ENCODE measurements around the gene ABCD3.
A peak's percentile ranks its signal among the peaks of the same experiment; 100 is the strongest.

Gene ABCD3

DNA sequence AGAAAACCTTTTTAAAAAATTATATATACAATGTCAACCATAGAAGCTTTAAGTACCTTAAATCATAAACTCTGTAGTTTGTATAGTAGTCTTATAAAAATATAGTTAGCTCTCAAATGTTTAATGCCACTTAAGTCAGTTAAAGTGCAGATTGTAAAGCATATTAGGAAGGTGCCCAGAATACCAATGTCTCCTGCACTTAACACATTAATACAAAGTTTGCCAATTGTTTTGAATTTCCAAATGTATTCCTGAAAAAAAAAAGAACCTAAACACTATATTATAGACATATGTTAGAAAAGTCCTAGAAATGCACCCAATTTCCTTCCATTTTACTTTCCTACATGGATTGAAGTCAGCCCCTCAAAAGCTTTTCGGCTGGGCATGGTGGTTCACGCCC lies 111.2 kb downstream of the ABCD3 start:
- DNase-seq: no peak

DNA sequence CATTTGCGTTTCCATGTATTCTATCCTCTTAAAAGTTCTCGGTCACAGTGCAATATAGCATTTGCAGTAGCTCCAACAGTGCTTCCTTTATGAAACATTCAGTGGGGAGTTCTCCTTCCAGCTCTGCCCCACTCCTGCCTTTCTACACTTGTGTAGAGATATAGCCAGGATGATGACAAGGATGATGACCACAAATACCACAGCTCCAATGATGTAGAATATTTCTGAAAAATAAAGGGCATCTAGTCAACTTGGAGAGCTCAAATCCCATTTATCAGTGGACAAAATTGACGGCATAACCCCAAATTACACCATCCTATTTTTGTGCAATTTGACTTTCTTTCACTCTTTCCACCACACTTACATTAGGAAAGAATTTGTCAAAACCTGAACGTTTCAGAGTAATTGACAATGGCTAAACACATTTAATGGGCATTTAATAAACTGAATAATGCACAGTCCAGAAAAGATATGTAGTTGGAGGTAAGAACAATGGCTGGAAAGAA lies 112.2 kb downstream of the ABCD3 start:
- no peak for DNase-seq

DNA sequence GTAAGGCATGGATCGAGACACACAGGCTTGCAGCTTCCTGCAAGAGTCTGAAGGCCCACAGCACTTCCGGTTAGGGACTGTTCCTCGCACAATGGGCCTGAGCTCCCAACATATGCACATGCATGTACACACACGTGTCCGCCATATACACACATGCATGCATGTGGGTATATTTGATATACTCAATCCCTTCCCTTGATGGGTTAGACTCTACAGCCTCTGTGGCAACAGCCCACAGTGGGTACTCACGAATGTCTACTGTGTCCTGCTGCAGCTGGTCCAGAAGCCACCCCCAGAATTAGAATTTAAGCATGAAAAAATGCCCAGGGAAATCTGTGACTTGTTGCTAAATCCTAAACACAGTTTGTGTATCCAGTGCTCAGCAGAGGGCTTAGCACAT lies 113.5 kb downstream of the ABCD3 start:
- DNase-seq: no peak

DNA sequence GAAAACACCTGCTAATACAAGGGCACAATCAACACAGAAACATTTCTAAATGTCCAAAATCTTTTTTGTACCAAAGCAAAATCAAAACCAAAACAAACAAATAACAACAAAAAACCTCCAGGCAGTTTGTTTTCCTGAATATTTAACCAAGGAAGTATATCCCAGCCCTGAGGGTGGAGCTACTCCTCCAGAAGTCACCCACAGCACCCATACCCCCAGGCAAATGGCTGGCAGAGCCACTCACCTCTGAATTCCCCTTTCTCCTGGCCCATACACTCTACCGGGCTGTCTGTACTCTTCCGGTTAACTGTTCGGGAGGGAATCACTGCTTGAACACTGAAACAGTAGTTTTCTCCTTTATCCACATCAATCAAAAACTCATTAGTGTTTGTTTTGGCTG lies 113.9 kb downstream of the ABCD3 start:
- DNase-seq: no peak

DNA sequence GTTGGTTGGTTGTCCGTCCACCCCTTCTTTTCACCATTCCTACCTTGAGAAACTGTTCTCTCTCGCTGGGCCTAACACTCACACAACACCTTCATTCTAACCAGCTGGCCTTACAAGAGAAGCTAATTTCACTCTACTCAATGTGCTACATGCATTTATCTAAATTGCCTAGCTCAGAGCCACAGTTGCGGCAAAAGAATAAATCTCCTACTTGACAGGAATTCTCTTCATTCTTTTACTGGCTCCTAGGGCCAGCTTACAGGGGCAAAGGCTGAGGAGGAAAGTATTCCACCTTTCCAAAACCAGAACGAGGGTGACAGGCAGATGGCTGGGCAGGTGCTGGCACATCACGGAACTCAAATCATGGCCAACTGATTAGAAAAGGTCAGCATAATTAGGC lies 116.9 kb downstream of the ABCD3 start:
- DNase-seq: no peak

DNA sequence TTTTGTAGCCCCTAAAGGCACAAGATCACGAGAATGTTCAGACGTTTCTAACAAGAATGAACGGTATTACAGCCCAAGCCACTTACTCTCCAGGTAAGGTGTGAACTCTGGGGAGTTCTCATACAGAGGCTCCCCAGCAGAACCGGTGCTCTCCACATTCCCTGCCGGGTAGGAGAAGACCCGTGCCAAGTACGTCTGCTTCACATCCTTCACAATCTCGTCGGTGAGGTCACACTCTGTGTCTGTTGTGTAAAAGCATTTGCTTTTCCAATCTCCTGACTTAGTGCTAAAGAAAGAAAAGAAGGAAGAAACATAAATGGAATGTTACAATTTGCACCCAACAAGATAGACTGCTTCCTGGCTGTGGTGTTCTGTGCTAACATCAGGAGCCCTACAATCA lies 117.7 kb downstream of the ABCD3 start:
- DNase-seq: no peak

DNA sequence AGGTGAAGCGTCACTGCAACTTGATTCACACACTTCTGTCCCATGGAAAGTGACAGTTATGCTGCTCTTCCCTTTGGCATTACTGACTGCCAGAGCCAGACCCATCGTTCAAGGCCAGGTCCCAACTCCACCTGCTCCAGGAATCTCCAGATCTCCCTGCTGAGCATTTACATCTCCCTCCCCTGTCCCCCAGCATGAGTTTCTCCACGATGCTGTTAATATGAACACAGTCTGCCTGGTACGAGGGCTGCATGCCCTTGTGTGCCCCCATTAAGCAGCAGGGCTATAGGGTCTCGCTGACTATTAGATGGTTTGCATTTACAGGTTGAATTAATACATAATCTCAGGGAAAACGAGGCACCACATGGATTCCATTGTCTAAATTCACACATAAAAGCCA lies 119.1 kb downstream of the ABCD3 start:
- no peak for DNase-seq

DNA sequence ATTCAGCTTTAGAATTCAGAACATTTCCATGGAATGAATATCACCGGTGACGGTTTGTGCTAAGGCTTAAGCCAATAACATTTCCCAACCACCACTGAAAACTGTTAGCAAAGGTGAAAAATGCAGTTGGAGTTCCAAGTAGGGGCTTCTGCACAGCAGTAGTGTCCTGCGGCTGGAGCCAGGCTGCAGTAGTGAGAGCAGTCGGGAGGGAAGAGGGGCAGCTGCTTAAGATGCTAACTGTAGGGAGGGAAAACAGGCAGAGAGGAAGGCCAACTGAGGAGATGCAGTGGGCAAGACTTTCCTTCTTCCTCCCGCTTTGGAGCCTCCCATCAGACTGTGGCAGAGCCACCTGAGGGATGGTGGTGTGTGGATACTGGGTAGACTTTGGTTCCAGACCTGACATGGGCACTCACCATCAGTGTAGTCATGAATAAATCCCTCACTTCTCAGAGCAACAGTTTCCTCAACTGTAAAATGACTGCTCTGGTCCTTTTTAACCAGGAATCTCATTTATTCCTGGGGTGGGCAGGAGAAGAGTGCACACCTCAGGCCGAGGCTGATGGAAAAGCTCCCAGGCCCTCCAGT lies 120.1 kb downstream of the ABCD3 start:
- DNase-seq: peak; percentile 10

DNA sequence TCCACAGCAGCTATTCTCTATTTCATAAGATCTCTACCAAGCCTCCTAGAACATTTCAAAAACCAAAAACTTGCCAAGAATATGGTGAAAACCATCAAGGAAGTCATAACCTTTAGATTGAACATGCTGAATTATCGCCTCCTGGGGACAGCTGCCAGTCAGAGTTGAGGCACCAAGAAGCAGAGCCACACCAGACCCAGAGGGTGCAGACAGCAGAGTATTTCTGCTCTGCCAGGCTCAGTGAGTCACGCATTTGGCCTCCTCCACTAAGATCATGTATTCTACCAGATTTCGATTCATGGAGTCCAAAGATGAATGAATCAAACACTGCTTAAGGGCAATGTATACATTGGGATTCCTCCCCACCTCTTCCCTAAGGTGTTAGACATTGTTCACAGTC lies 121.3 kb downstream of the ABCD3 start:
- DNase-seq: no peak

DNA sequence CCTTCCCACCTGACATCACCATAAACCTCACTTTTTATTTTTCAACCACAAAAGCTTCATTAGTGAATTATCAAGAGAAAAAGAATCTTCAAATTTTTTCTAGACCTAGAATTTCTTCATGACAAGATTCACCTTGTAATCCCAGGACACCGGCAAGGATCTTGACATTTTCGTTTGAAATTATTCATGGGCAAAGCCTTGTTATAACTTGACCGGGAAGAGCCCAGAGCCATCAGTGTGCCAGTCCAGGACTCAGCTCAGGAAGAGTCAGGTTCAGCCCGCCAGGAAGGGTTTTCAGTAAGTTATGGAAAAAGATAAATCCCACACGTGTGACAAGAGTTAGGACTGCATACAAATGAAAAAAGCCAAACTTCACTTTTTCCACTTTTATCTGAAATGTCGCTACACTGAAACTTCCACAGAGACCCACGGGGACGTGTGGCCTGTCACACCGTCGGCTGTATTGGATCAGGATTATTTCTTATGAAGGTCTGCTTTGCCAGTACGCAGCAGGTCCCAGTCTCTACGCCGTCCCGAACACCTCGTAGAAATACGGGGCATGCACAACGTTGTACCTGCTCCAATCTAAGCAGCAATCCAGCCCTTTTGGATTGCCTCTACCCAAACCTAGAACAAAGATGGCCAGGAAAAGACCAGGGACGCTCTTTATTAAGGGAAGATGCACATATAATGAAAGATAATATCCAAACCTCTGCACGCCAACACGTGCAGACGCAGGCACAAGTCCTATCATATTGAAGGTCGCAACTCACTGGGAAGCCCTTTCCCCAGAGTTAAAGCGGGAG lies 122.5 kb downstream of the ABCD3 start:
- no peak for DNase-seq

DNA sequence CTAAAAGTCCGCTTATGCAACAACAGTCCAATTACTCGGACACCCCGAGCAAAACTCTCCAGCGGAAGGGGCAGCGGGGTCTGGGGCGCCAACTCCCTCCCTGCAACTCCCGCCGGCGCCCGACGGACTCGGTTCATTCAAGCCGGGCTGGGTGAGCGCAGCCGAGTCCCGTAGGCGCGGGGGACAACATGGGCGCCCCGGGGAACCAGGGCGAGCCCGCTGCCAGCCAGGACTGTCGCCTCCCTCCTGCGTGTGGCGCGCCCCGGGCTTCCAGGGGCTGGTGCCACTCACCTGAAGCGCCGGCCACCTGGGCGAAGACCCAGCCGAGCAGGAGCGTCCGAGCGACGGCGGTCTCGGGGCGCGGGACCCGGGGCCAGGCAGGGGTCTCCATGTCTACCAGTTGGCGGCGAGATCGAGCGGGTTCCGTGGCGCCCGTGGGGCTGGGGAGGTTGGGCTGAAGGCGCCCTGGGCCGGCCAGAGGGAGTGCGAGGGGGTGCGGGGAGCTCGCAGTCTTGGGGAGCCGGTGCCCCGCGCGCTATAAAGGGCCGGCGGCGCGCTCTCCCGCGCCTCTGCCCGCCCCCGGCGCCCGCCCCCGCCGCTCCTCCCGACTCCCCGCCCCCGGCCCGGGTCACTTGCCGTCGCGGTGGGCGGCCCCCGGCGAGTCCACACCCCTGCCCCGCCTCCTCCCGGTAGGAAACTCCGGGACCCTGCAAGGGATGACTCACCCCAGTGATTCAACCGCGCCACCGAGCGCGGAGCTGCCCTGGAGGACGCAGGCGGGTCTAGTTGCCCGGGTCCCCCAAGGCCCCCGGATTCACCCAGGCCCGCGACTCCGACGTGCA lies 123.3 kb downstream of the ABCD3 start, which contains the start of gene F3:
F3 (minus strand) TSS at position 514 of the 842 bp plus-strand sequence; CDS start at position 391, 123 bp downstream.
- peak; percentile 83 for DNase-seq

DNA sequence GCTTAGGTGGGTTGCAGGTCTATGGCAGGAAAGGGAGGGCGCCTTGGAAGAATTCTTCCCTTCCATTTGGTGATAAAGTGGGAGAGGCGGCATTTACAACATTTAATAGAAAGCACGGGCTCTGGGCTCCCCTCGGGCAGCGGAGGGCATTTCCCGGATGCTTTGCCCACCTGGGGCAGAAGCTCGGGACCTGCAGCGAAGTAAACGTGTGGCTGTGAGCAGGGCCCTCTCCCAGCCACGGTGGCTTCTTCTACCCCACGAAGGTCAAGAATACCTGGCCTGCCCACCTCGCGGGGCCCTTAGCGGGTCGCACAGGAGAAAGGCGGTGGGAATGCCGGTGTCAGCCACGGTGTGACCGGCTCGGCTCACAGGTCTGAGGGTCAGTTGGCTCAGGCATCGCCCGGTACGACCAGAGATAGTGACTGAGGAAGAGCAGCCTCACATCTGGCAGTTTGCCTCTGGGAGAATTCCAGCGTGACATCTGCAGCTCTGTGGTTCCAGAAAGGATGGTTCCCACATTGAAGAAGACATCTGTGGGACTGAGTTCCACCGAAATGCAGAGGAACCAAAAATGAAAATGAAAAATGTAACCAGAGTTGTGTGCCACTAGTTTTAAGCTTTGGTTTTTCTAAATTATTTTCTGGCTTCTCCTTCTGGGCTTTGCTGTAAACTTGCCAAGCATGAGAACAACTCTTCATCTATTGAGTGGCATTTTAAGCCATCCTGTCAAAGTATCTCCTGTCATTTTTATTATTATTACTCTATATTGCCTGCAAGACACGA lies 124.1 kb downstream of the ABCD3 start:
- DNase-seq: no peak

DNA sequence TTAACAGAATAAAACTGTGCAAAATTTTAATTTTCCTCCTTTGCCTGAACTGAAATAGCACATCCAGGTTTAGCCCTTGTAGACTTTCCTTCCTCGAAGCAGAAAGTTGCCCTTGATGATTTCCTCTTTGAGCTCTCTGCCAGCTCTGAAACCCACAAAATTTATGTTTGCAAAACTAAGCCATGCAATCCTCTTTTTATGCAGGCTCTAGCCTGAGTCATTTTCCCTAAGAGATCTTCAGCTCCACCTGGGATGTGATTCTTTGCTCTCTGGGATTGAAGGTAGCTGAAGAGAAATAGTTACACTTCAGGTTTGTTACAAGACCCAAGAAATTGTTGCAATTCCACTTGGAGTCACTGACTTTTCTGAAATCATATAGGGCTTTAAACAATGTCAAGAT lies 124.8 kb downstream of the ABCD3 start:
- DNase-seq: no peak

DNA sequence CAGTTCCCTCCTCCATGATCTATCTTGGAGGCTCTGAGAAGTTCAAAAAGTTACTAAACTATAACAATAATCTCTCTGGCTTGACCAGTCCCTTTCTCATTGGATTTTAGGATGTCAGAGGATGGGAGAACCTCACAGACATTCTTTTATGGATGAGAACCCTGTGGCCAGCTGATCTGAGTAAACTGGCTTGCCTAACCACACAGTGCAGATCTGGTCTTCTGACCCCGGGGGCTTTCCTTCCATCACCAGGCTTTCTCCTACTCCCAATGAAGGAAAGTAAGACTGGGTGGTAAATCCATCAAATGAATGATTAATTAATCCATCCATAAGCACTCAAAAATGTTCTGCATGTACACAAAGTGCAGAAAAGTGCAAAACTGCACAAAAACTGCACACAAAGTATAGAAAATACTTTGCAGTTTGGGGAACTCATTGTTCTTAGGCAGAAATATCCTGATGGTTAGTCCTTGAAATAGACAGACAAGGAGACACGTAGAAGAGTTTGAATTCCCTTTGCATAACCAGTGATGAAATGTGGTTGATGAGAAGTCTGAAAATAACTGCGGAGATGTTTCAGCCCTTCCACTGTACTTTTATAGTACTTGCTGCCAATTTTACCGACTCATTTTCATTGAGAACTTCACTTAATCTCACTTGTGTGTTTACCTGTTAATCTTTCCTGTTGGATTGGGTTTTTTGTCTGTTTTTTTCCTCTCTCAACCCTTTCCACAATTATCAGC lies 125.9 kb downstream of the ABCD3 start:
- DNase-seq: no peak

DNA sequence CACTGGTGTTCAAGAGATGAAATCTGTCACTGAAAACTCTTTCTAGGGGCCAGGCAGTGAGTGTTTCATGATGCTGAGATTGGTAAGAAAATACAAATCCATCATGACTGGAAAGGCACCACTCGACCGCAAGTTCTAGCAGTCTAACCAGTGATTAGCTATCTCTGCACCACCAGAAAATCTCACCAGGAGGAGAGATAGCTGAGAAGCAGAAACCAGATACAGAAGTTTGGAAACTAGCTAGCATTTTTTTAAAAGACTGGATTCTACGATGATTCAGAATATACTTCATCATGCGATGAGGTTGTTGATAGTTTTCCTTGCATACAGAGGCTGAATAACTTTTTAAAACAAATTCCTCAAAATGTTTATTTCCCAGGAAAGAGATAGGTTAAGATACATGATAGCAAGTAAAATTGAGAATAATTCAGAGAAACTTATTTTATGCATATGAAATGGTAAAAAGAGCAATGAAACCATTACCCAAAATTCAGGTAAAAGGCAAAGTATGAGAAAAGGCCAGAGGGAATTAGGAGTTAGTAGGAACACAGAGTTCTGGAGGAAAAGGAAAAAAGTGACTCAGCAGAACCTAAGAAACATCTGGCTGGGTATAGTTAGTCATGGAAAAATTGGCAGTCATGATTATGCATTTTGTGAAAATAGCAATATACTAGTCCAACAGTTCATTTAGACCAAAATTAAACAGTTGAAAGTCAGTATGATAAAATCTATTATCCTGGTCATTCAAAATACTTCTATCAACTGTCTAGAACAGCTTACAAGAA lies 126.7 kb downstream of the ABCD3 start:
- DNase-seq: no peak

DNA sequence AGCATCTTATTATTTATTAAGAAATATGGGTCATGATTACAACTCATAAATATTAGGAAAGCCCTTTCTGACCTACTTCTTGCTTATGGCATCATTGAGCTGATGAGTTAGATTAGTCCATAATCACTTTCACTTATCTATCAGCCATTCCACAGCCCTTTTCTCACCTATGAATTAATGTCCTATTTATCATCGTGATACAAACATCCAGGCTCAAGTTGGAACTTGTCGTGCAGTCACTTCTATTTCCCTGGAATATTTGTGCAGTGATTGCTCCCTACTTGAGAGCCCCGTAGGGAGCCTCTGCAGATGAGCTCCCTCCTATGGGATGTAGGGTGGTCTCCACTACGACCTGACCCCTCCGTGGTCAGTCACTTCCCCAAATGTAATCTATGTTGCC lies 131.5 kb downstream of the ABCD3 start:
- no peak for DNase-seq

DNA sequence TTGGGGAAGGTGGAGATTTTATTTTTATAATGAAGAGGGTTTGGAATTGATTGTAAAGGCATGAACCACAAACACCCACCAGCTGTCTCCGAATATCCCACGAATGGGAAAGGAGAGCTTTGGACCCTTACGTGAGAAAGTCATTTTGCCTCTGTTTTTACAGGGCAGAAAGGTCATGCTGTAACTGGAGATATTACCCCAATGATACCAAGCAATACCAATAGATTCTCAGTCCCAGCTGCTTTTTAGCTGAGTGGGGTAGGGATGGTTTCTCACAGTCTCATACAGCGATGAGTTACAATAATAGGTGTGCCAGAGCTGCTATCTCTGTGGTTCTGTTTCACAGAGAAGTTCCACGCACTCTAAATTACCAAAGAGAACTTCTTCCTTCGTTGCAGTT lies 132.2 kb downstream of the ABCD3 start:
- DNase-seq: no peak

DNA sequence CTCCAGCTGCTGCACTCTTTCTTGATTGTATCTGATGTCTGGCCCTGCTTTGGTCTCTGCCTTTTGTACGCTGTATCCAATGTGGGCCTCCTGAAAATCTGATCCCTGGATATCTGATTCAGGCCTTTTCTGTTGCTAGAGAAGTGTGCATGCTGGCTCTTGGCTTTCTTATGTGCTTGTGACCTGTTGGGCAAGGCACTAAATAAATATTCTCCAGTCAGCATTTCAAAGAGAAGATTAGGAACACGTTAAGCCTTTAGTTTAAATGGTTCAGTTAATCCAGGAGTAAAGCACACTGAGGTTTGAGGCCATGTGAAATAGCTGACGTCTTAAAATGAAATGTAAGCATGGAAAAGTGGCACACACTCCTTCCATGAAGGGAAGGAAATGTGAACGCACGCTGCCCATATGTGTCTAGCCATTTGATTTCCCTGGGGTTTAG lies 132.6 kb downstream of the ABCD3 start:
- peak; percentile 58 for DNase-seq

DNA sequence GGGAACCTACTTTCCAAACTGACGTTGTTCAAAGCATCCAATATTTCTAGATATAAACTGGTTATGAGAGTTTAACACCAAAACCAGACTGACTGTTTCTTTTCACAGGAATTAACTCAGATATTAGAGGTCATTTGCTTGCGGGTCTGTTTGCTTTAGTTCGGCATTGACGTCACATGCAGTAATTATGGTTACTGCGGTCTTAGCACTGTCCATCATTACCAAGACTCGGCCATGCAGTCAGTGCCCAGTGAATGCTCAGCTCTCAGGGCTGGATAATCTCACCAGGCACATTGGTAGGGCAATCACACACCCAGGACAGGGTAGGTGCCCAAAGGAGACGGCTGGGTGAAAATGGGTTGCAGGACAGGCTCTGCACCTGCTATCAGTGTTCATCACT lies 133.3 kb downstream of the ABCD3 start:
- DNase-seq: no peak

DNA sequence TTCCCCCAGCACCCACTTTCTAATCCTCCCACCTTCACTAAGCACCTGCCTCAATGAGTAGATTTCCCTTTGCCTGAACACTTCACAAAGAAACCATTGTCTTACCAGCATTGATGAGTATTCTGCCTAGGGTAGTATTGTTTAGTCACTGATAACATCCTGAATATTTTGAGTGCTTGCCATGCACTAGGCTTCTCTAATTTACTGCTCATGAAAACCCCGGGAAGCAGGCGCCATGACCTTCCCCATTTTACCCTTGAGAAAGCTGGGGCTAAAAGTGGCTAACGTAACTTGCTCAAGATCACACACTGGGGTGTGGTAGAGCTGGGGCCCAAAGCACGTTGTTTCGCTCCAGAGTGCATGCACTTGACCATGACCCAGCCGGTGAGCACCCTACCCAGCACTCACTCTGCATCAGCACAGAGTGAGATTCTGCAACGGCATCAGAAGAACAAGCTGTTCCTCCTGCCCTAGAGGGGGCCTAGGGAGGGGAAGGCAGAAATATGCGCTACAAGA lies 133.9 kb downstream of the ABCD3 start:
- DNase-seq: no peak

DNA sequence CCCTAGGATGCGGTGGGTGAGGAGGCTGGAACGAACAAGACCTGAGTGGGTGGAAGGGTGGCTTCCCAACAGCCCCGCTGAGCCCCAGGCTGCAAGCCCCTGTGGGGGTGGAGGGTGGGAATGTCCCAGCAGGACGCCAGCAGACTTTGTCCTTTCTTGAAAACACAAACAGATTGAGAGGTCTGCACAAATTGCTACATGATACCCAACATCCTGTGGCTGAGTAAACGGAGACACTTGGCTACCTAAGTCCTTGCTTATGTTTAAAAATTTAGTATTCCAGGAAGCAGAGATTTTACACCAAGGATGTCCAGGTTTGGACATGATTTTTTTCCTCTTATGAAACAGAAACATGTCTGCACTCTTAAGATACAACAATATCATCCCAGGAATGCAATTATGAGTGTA lies 135.1 kb downstream of the ABCD3 start:
- DNase-seq: no peak

Measured in NCI-H82 (cell line).